Loucy (cell line): ENCODE measurements around the gene SEPSECS.
"Not testable (repeated sequence)": the region's sequence is repeated elsewhere in the genome, so short reads cannot be mapped to it uniquely, and the experiment has no call there.

Source experiments
- CTCF ChIP-seq: fragments of 200-600 bp; sonication (generic); conservative IDR thresholded peaks from 2 replicates; pipeline ENCODE4 v1.5.1; 2014; ENCODE audit warnings: mild to moderate bottlenecking, antibody characterized with exemption, low read length
- EZH2phosphoT487 ChIP-seq: fragments of 200-600 bp; IDR thresholded peaks from 2 replicates; pipeline ENCODE4 v1.6.1; 2018; ENCODE audit warnings: antibody characterized with exemption, mild to moderate bottlenecking, moderate library complexity, borderline replicate concordance

DNA sequence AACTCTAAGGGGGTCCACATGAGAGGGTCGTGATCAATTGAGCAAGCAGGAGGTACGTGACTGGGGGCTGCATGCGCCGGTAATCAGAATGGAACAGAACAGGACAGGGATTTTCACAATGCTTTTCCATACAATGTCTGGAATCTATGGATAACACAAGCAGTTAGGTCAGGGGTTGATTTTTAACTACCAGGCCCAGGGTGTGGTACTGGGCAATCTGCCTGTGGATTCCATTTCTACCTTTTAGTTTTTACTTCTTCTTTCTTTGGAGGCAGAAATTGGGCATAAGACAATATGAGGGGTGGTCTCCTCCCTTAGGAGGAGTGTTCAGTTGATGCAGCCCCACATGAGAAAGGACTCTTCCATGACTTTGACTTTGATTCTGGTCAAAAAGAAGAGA lies 76.8 kb downstream of the SEPSECS start:
- TF ChIP-seq EZH2phosphoT487, CTCF: not testable (repeated sequence)
